Measurements from ENCODE around the gene FAM200C.
"Not testable (repeated sequence)": the region's sequence is repeated elsewhere in the genome, so short reads cannot be mapped to it uniquely, and the experiment has no call there.

Gene FAM200C

DNA sequence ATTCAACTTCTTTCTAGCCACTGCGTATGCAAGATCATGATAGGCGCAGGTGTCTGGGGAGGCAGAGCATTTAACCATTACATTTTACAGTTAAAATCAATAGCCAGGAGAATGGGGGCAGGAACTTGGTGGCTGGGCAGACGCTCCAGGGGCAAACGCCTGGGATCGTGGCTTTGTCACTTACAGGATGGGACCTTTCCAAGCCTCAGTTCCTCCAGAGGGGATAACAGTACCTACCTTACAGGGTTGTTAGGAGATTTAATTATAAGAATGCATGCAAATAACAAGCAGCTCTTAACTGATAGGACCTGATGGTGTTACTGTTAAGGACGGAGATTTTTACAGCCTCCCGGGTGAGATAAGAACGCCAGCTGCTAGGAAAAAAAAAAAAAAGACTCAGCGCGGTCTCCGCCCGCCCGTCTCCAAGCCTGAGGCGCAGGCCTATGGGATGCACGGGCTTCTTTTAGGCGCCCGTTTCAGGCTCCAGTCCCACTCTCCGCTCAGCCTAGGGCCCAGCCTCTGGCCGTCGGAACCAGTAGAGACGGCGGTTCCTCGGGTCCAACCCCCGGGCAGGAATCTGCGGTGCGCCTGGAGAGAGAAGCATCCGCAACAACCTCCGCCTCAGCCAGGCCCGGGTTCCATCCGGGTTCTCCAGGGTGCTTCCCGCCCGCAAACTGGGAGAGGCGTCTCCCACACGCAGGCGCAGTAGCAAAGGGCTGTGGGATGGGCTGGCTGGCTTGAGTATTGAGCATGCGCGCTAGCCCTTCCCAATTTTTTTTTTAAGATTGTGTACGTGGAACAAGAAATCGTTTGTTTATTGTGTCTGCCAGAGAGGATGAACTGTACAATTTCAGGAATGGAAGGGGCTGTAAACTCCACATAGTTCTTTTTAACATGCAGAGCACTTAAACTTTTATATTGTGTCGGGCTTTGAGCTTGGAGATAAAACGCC, at the start of gene FAM200C:
FAM200C (minus strand) TSS at position 653 of the 952 bp plus-strand sequence. CDS start 4,564 bp downstream, outside the sequence.
- DNase-seq = peak; percentile 86

DNA sequence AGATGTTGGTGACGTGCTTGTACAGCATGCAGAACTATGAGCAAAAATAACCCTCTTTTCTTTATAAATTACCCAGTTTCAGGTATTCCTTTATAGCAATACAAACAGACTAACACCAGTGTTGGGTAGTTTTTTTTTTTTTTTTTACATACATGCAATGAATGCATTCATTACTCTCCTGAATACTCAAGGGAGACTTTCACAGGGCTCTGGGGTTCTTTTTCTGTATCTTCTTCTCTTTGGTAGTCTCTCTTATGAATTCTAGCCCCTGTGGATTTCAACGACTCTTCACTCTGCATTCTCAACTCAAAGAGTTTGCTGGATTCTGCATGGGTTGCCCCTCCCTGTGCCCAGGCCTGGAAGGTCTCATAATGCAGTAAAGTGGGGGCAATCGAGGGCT, 49.6 kb upstream of the FAM200C start:
- DNase-seq = no peak

DNA sequence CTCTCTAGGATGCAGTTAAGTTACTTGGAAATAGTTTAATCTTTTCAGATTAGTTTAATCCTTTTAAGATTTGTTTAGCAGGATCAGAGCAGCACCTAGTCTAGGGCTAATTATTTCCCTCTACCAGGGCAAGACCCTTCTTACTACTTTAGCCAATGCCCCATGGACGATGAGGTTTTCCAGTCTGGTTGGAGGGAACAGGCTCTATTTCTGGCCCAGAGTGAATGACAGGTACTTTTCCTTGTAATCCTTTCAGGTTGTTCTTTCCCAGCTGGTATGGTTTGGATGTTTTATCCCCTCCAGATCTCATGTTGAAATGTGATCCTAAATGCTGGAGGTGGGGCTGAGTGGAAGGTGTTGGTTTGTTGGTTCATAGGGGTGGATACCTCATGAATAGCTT, 49.0 kb upstream of the FAM200C start:
- DNase-seq = no peak

DNA sequence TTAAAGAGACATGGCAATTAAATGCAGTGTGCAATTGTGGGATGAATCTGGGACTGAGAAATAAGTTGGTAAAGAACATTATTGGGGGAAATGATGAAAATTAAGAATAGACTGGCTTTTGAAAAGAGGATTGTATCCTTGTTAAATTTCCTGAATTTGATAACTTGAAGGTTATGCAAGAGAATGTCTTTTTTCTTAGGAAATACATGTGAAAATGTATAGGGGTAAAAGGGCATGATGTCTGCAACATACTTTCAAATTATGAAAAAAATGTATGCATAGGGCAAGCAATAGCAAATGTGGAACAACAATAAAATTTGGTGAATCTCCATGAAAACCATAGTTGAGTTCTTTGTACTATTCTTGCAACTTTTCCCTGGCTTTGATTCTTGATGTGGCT, 45.9 kb upstream of the FAM200C start:
- DNase-seq = no peak

DNA sequence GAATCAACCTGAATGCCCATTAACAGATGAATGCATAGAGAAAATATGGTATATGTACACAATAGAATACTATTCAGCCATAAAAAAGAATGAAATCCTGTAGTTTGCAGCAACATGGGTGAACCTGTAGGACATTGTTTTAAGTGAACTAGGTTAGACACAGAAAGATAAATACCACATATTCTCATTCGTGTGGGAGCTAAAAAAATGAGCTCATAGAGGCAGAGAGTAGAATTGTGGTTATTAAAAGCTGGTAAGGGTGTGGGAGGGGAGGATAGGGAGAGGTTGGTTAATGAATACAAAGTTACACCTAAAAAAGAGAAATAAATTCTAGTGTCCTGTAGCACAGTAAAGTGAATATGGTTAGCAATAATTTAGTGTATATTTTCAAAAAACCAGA, 45.3 kb upstream of the FAM200C start:
- no peak for DNase-seq

DNA sequence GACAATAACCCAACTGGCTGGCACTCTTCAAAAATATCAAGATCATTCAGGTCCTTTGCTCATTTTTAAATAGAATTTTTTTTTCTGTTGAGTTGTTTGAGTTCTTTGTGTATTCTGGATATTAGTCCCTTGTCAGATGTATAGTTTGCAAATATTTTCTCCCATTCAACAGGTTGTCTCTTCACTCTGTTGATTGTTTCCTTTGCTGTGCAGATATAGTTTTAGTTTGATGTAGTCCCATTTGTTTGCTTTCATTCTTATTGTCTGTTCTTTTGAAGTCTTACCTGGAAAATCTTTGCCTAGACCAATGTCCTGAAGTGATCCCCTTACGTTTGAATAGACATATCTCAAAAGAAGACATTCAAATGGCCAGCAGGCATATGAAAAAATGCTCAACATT, 44.6 kb upstream of the FAM200C start:
- no peak for DNase-seq

DNA sequence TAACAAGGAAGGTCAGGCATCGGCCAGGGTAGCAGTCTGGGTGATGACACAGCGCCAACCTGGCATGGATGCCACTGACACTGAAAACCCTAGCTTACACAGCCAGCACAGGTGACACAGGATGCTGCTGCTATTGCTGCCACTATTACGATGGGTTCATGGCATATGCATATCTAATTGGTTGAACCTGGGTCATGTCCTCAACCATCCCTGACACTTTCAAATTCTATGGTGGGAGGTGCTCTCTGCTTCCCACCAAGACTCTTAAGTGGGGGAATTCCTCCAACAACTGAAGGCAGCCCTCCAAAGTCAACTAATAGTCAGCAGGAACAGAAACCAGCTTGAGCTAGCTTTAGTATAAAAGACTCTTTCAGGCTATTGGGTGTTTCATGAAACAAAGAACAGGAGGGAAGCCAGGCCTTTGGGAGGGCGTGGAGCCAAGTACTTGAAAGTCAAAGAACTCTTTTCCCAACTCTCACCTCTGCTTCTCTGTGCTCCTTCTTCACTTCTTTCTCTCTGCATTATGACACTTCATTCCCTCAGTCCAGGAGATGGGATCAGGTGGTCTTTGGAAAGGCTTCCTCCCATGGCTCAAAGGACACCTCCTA, 43.1 kb upstream of the FAM200C start:
- no peak for DNase-seq

DNA sequence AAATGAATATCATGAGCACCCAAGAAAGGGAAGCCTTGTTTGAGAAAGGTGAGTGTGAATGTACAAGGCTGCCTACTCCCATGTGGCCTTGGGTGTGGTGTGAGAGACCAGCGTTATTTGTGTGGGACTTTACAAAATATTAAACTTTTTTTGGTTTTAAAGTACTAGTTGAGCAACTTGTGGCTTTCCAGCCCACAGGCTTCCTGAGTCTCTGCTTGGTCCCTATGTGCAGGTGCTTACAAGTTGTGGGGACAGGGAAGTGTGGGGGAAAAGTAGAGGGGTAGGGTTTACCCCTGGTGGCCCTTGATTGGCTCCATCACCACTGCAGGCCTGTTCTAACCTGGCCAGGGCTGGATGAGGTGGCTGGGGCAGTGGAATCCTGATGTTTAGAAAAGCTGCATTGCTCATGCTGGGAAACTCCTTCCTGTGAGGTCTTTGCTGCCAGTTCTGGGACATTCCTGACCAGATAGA, 41.5 kb upstream of the FAM200C start:
- DNase-seq = no peak

DNA sequence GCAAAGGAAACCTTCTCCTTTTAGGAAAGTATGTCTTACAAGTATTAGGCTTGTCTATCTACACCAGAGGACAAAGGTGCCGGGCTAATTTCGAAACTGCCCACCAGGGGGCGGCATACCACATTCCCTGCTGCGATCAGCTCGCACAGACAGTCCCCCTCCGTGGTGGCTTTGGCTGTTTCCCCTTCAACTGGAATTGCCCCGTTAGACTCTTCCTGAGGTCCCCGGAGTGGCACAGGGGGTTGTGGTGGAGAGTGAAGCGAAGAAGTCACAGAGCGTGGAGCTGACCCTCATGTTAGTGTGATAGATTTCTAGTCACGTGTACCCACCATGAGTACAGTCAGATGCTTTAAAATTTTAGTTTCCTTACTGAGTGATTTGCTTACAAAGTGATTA, 39.3 kb upstream of the FAM200C start:
- DNase-seq = peak; percentile 91

DNA sequence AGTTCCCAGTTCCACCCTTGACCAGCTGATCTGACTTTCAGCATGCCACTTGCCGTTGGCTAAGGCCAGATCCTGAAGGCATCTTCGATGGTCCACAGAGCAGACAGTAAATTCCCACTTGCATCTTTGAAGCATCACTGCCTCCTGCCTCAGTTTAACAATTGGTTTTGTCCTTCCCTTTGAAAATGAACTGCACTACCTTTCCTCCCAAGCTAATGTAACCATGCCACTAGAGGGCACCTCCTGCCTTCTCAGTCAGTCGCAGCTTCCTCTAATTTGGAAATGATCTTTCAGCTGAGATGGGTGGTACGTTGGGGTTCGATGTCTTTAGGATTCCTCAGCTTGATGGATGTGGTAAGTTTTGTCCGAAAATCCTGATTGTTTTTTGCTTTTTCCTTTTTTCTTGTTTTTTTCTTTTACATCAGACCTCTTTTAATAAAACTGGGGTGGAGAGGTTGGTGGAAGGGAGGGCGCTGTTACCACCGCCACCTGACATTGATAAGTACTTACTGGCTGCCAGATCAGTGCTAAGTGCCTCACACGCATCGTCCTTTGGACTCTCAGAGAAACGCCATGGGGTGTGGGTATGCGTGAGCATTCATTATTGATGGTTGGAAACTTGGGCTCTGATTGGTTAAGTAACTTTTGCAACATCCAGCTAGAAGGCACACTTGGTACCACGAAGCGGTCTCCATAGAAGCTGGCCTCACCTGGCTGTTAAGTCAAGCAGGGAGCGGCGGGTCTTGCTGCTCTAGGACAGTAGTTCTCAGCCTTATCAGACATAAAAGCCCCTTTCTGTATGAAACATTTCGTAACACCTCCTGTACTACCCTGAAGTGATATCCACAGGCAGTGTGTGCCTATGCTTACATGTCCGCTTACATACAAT, 38.7 kb upstream of the FAM200C start:
- DNase-seq = peak; percentile 84

DNA sequence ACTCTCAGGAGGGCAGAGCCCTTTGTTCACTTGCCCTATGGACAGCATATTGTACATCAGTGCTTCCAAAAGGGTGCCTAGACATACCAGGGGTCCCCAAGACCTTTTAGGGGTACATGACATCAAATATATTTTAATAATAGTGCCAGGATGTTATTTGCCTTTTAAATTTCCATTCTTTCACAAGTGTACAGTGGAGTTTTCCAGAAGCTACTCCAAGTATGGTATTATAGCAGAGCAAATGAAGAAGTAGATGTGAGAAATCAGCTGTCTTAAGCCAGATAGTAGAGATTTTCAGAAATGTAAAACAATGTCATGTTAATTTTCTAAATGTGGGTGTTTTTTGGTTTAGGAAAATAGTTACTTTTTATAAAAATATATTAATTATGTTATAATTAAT, 37.4 kb upstream of the FAM200C start:
- DNase-seq = no peak

DNA sequence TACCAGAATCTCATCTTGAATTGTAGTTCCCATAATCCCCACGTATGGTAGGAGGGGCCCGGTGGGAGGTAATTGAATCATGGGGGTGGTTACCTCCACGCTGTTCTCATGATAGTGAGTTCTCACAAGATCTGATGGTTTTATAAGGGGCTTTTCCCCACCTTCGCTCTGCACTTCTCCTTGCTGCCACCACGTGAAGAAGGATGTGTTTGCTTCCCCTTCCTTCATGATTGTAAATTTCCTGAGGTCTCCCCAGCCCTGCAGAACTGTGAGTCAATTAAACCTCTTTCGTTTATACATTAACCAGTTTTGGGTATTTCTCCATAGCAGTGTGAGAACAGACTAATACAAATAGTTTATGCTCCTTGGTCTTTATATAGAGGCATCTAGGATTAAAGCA, 36.8 kb upstream of the FAM200C start:
- DNase-seq = not testable (repeated sequence)

DNA sequence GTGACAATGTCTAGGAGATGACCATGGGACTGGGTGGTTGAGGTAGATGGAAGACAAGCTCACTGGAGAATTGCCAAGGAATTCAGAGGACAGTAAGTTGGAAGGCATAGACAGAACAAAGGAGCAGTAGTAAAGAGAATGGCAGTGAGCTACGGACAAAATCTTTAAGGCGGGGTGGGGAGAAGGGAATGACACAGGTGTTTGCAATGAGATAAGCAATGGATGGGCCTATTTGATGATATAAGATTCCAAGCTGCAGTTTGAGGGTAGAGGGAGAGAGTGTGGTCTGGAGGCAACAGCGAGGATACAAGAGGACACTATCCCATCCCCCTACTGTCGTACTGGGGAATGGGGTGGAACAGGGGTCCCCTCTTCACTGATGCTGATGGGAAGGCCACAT, 36.2 kb upstream of the FAM200C start:
- DNase-seq = no peak

DNA sequence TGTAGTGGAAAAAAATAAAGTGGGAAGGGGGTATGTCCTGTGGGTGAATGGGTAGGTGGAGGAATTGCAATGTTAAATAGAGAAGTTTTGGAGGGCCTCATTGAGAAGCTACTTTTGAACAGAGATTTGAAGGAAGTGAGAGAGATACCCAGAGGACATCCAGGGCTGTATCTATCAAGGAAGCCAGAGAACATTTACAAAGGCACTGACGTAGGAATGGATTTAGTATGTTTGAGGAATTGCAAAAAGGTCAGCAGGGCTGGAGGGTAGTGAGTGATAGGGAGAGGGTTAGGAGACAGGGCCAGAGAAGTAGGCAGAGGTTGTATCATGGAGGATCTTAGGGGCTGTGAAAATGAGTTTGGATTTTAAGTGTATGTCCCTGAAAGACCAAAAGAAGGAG, 35.7 kb upstream of the FAM200C start:
- no peak for DNase-seq

DNA sequence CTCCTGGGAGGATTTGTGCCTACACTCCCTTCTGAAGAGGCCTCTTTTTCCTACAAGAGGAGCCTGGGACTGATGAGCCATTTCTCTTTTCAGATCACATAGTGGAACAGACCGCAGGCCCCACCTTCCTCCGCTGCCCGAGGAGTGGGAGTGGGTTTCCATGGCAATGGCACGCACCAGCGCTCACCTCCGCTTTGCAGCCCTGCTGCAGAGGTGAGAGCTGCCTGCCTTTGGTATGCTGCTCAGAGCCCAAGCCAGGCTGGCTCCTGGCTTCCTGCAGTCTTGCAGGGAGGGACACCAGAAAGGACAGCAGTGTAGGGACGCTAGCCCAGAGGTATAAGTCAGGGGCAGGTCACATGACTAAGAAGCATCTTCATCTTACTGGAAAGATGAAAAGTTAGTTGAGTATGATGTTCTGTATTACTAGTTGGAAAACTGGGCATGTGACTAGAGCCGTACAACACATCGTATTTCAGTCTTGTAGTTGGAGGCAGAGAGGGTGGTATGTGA, 34.2 kb upstream of the FAM200C start:
- DNase-seq = no peak

DNA sequence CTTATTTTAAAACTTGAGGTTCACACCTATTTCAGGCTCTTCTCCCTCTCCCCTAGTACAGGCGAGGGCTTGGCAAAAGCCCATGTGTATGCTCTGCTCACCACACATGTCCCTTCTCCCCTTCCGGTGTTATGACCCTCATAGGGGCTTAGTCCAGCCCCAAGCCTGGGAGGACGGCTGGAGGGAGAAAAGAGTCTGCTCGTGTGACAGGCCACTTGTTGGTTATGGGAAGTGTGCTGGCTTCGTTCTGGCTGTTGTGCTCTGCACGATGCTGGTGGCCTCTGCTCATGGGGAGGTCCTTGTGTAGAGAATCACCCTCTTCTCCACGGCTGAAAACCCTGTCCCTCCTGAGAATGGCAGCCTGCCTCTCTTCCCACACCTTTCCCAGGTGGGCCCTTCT, 32.9 kb upstream of the FAM200C start:
- DNase-seq = no peak

DNA sequence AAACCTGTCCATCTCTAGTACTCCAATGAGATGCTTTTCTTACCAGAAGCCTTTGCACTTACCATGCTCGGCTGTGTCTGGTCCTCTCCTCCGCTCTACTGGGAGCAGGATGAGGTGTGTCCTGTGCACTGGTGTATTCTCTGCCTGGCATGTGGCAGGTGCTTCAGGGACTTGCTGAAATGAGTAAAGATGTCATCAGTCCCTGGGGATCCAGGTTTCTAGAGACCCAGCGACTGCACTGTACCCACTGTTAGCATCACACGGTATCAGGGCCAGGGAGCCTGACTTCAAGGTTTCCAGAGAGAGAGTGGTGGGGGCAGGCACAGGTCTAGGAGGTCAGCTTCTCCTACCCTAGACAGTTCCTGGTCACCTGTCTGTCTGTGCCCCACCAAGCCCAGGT, 32.3 kb upstream of the FAM200C start:
- no peak for DNase-seq

DNA sequence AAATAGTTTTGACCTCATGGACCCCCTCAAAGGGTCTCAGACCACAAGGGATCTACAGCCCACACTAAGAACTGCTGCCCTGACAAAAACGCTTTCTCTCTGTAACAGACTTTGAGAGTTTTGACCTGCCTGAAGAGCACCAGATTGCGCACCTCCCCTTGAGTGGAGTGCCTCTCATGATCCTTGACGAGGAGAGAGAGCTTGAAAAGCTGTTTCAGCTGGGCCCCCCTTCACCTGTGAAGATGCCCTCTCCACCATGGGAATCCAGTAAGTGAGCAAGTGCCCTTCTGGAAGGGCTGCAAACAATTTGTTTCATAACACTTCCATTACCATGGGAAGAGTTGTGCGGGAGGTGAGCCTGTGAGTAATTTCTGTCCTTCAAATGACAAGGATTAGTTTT, 27.8 kb upstream of the FAM200C start:
- DNase-seq = no peak

DNA sequence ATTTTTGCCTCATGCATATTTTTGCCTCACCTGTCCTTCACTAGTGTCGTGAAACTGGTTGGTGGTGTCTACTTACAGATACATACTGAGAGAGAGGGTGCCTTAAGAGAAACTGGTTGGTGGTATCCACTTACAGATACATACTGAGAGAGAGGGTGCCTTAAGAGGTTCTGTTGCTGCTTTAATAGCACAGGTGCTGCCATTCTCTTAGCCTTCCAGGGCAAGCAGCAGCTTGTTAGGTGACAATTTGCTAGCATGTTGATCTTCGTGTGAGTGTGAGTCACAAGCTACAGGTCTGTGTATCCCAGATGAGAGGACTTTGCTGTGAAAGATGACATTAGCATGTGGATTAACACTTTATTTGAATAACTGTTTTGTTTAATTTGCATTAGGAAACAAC, 23.2 kb upstream of the FAM200C start:
- no peak for DNase-seq

DNA sequence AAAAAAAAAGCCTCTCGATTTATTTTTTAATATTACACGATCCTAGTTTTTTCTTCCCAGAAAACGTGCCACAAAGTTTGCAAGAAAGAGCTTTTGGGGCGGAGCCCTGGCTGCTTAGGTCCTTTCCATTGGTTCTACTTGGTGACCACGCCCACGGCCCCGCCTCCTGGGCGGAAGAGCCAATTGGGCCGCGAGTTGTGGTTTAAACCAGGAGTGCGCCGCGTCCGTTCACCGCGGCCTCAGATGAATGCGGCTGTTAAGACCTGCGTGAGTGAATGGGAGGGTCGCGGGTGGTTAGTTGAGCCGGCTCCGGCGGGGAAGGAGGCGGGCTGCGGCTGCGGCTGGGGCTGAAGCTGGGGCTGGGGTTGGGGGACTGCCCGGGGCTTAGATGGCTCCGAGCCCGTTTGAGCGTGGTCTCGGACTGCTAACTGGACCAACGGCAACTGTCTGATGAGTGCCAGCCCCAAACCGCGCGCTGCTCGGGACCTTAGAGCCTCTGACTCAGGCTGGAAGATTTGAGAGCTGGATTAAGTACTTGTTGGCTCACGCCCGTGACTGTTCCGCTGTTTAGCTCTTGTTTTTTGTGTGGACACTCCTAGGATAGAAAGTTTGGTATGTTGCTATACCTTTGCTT, 21.9 kb upstream of the FAM200C start, which contains the start of gene PTTG1:
PTTG1 (plus strand) TSS at position 231 of the 634 bp plus-strand sequence. CDS start 458 bp downstream, outside the sequence.
- DNase-seq = peak; percentile 96

DNA sequence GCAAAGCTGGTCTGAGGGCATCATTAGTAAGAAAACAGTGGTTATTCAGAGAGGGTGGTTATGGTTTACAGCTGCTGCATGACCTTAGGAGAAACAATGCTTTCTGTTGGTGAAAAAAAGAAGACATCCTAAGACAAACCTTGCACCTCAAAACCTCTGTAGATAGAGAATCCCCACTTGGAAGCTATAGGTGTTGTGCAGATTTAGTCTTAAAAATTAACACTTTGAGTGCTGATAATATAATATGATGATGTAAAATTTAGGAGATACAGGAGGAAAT, 20.4 kb upstream of the FAM200C start:
- DNase-seq = no peak

DNA sequence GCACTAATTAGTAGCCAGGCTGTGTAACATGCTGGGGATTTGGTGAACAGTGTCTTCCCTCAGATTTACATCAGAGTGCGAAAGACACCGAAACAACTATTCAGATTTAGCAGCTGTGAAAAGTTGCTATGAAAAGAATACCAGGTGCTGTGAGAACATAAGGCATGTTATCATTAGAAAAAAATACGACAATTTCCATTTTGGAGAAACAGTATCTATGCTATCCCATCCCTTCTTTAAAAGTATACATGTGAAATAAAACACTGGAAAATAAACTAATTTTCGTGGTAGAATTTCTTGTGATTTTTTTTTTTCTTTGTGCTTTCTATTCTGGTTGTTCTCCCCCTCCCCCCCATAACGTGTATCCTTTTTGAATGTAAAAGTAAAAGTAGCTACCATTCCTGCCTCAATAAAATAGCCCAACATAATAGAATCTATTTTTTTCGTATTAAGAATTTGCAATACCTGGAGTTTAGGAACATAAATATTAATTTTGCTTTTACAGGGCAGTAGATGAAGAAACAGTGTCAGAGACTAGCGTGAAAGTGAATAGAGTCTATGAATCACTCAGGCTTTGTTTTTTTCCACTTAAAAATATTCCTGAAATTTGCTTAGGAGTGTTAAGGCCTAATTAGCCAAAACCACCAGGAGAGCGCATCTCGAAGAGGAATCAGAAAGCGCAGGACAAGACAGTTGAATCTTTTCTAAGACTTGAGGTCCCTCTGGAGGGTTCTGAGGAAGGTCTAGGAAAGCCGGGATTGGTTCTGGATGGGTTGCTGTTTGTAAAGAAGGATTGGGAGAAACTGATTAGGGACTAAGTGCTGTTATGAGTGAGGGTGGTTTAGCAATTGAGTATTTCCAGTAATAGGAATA, 19.8 kb upstream of the FAM200C start:
- no peak for DNase-seq

Data from activated CD4-positive, alpha-beta T cell treated with anti-CD3 and anti-CD28 coated beads, Interleukin-2, amount 50 U/mL, for 16 hours (primary cell).